ENCODE data around the gene FAF1. TPM values are rescaled to one million over a fixed set of nuclear protein-coding genes. Genes with fewer than 3 reads are reported as not detected.

Gene FAF1
- total and polyA plus RNA-seq, 2 donors (not counting 1 experiment from before 2014, with no cell fraction given) = 39.6 to 40.0 TPM

DNA sequence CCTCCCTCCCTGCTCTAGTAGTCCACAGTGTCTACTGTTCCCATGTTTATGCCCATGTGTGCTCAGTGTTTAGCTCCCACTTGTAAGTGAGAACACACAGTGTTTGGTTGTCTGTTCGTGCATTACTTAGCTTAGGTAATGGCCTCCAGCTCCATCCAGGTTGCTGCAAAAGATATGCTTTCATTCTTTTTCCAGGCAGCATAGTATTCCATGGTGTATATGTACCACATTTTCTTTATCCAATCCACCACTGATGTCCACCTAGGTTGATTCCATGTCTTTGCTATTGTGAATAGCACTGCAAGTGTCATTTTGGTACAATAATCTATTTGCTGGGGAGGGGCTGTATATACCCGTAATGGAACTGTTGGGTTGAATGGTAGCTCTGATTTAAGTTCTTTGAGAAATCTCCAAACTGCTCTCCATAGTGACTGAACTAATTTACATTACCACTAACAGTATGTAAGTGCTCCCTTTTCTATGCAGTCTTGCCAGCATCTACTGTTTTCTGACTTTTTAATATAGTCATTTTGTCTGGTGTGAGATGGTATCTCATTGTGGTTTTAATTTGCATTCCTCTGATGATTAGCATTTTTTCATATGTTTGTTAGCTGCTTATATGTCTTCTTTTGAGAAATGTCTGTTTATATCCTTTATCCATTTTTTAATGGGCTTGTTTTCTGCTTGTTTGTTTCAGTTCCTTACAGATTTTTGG is 344.9 kb downstream of the FAF1 start:
- Histone ChIP-seq H3K9ac (ENCODE audit: insufficient read depth, low read length) (no peak overlapping the region), H2AFZ (ENCODE audit: low read length) (no peak overlapping the region), H3K79me2 (ENCODE audit: control insufficient read depth, insufficient read depth, low read length) (no peaks in the 10 kb centered on the region), H4K20me1 (ENCODE audit: control insufficient read depth, extremely low read depth, insufficient read depth, low read length) (no peaks in the 10 kb centered on the region), H3K27me3 (ENCODE audit: control insufficient read depth, insufficient read depth, low read length) (no peaks in the 10 kb centered on the region), H3K36me3 (ENCODE audit: control insufficient read depth, insufficient read depth, low read length) (no peaks in the 10 kb centered on the region), H3K4me1 (ENCODE audit: control insufficient read depth, extremely low read depth, insufficient read depth, low read length) (no peaks in the 10 kb centered on the region), H3K4me2 (ENCODE audit: extremely low read depth, insufficient read depth, low read length) (no peak overlapping the region), H3K4me3 (replicated peaks in 1 of 4; ENCODE audit: control extremely low read depth in 1 of 4, insufficient read depth in 1 of 4, low read depth in 3 of 4, low read length in 4 of 4) (no peak overlapping the region), H3K27ac (ENCODE audit: insufficient read depth, low read length) (no peak overlapping the region), H3K9me3 (ENCODE audit: control insufficient read depth, insufficient read depth, low read depth, low read length) (no peaks in the 10 kb centered on the region)
- peak in 1 of 2 donors; percentile 17 for DNase-seq (ENCODE audit: low read depth in 2 of 2)
- no peak for TF ChIP-seq EZH2 (IDR thresholded peaks at IDR 0.05; ENCODE audit: low read length, missing control alignments)
- TF ChIP-seq, protein P1, sequence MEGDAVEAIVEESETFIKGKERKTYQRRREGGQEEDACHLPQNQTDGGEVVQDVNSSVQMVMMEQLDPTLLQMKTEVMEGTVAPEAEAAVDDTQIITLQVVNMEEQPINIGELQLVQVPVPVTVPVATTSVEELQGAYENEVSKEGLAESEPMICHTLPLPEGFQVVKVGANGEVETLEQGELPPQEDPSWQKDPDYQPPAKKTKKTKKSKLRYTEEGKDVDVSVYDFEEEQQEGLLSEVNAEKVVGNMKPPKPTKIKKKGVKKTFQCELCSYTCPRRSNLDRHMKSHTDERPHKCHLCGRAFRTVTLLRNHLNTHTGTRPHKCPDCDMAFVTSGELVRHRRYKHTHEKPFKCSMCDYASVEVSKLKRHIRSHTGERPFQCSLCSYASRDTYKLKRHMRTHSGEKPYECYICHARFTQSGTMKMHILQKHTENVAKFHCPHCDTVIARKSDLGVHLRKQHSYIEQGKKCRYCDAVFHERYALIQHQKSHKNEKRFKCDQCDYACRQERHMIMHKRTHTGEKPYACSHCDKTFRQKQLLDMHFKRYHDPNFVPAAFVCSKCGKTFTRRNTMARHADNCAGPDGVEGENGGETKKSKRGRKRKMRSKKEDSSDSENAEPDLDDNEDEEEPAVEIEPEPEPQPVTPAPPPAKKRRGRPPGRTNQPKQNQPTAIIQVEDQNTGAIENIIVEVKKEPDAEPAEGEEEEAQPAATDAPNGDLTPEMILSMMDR (conservative IDR thresholded peaks at IDR 0.05 in 1 of 2, IDR thresholded peaks at IDR 0.05 in 1 of 2; ENCODE audit: low read depth in 1 of 2, low read length in 2 of 2) = no peak

DNA sequence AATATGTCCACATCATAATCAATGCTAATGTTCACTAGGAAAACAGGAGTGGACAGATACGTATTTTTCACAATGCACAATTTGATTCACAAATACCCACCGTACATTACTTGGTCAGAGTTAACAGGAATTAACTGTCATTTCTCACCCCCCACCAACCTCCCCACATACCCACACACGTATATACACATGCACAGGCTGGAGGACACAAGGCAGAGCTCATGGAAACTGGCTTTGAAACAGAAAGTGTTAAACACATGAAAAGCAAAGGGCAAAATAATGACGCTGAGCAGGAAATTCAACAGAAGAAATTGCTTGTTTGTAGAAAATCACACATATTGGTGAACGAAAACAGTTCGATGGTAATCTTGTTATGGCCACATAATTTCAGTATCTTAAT is 348.4 kb downstream of the FAF1 start:
- Histone ChIP-seq H3K27ac (ENCODE audit: insufficient read depth, low read length) (no peak overlapping the region), H3K27me3 (ENCODE audit: control insufficient read depth, insufficient read depth, low read length) (no peaks in the 10 kb centered on the region), H4K20me1 (ENCODE audit: control insufficient read depth, extremely low read depth, insufficient read depth, low read length) (no peaks in the 10 kb centered on the region), H3K4me3 (replicated peaks in 1 of 4; ENCODE audit: control extremely low read depth in 1 of 4, insufficient read depth in 1 of 4, low read depth in 3 of 4, low read length in 4 of 4) (no peak overlapping the region), H3K9me3 (ENCODE audit: control insufficient read depth, insufficient read depth, low read depth, low read length) (no peaks in the 10 kb centered on the region), H3K4me1 (ENCODE audit: control insufficient read depth, extremely low read depth, insufficient read depth, low read length) (no peaks in the 10 kb centered on the region), H3K4me2 (ENCODE audit: extremely low read depth, insufficient read depth, low read length) (no peak overlapping the region), H3K79me2 (ENCODE audit: control insufficient read depth, insufficient read depth, low read length) (no peaks in the 10 kb centered on the region), H2AFZ (ENCODE audit: low read length) (no peak overlapping the region), H3K36me3 (ENCODE audit: control insufficient read depth, insufficient read depth, low read length) (no peaks in the 10 kb centered on the region), H3K9ac (ENCODE audit: insufficient read depth, low read length) (no peak overlapping the region)
- no peak for DNase-seq (ENCODE audit: low read depth in 2 of 2)
- TF ChIP-seq EZH2 (IDR thresholded peaks at IDR 0.05; ENCODE audit: low read length, missing control alignments) = no peak
- TF ChIP-seq, protein P1 (conservative IDR thresholded peaks at IDR 0.05 in 1 of 2, IDR thresholded peaks at IDR 0.05 in 1 of 2; ENCODE audit: low read depth in 1 of 2, low read length in 2 of 2) = no peak

DNA sequence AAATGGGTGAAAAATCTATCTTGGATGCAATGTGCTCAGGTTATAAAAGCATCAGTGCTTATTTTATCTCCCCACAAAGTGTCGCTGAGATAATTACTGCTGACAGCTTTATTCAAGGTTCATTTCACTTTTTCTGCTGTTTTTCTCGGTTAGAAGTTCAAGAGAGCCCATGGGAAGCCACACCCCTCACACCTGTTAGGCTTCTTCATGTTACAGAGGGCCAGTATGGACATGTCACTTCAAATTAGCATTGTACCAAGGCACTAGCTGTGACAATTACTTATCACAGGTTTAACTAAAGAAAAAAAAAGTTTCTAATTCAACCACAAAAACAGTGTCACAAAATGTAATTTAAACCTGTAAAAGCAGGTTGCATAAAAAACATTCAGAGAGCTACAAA is 349.5 kb downstream of the FAF1 start:
- DNase-seq (ENCODE audit: low read depth in 2 of 2) = no peak
- Histone ChIP-seq H3K4me2 (ENCODE audit: extremely low read depth, insufficient read depth, low read length) (no peak overlapping the region), H2AFZ (ENCODE audit: low read length) (no peak overlapping the region), H3K79me2 (ENCODE audit: control insufficient read depth, insufficient read depth, low read length) (no peaks in the 10 kb centered on the region), H3K27me3 (ENCODE audit: control insufficient read depth, insufficient read depth, low read length) (no peaks in the 10 kb centered on the region), H3K36me3 (ENCODE audit: control insufficient read depth, insufficient read depth, low read length) (no peaks in the 10 kb centered on the region), H3K9me3 (ENCODE audit: control insufficient read depth, insufficient read depth, low read depth, low read length) (no peaks in the 10 kb centered on the region), H3K27ac (ENCODE audit: insufficient read depth, low read length) (no peak overlapping the region), H3K9ac (ENCODE audit: insufficient read depth, low read length) (no peak overlapping the region), H4K20me1 (ENCODE audit: control insufficient read depth, extremely low read depth, insufficient read depth, low read length) (no peaks in the 10 kb centered on the region), H3K4me3 (replicated peaks in 1 of 4; ENCODE audit: control extremely low read depth in 1 of 4, insufficient read depth in 1 of 4, low read depth in 3 of 4, low read length in 4 of 4) (no peak overlapping the region), H3K4me1 (ENCODE audit: control insufficient read depth, extremely low read depth, insufficient read depth, low read length) (no peaks in the 10 kb centered on the region)
- TF ChIP-seq, protein P1 (conservative IDR thresholded peaks at IDR 0.05 in 1 of 2, IDR thresholded peaks at IDR 0.05 in 1 of 2; ENCODE audit: low read depth in 1 of 2, low read length in 2 of 2) = no peak
